Stimulated activated CD4-positive, alpha-beta T cell treated with anti-CD3 and anti-CD28 coated beads, Interleukin-2, amount 100 ng/mL, for 48 hours (primary cell): ENCODE measurements around the gene XPR1.

Experiments
- DNase-seq, 2 donors: peaks; one replicate each; pipeline ENCODE4 v3.0.0-alpha.2; 2020

XPR1 gene

DNA sequence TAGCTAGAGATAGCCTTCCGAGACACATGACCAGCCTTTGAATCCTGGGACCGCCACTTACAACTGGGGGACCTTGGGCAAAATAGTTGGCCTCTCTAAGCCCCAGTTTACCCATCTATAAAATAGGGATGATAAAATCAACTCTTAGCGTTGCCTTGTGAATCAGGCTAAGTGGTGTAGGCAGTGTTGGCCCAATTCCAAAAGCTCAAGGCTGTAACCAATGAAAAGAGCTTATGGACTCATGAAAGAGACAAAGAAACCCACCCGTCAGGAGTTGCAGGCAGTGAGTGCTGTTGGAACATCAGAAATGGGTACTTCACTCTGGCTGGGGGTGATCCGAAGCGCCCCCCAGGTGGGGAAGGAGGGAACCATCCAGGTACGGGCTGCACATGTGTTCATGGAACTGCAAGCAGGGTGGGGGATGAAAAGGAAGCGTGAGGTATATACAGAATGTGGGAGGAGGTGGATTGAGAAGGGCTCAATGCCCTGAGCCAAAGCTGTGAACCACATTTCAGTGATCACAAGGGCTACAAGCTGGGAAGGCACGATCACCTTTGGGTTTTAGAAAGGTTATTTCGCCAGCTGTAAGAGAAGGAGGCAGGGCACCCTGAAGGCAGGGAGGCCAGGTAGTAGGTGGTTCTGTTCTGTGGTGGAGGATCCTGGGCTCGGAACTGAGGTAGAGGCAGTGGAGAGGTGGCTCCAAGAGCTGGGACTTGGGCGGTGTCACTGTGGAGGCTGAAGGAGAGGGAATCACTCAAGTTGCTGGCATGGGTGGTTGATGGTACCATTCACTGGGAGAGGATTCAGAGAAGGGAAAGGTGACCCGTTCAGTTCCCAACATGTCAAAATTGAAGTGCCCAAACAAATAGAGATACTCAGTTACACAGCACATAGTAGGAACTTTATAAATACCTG is 269.5 kb downstream of the XPR1 start:
- DNase-seq = no peak

DNA sequence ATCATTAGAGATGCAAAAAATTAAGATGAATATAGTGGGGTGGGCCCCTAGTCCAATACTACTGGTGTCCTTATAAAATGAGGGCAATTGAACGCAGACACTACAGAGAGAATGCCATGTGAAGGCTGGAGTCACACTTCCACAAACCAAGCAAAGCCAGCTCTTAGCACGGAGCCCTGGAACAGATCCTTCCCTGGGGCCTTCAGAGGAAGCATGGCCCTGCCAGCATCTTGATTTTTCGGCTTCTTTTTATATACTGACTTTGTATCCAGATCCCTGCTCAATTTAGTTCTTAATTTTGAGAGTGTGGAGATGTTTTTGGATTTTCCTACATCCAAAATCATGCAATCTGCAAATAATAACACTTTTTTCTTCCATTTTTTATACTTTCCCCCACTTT is 270.7 kb downstream of the XPR1 start:
- DNase-seq = no peak

- no peak for DNase-seq
These were observed 274.1 kb downstream of the XPR1 start for GRCh38 chr1:180905927-180906326.

- no peak for DNase-seq
These were observed 274.7 kb downstream of the XPR1 start for GRCh38 chr1:180906511-180906910.

DNA sequence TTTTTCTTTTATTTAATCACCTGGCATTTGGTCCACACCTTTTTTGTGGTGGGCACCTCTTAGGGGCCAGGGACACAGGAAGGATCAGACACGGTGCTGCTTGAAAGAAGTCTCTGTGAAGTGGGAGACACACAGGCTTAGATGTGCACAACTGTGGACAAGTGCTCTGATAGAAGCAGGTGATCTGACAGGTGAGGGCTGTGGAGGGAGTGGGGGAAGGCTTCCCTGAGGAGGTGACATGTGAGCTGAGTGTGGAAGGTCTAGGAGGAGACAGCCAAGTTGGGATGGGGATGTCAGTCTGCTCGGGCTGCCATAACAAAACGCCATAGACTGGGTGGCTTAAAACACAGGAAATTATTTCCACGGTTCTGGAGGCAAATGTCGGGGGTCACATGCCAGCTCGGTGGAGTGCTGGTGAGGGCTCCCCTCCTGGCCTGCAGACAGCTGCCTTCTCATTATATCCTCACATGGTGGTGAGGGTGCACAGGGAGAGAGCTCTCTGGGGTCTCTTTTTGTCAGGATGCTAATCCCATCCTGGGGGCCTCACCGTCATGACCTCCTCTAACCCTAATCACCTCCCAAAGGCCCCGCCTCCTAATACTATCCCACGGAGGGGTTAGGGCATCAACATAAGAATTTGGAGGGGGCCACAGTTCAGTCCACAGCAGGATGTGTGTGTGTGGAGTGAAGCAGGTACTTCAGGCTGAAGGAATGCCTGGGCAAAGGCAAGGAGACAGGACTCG is 275.7 kb downstream of the XPR1 start:
- DNase-seq = no peak

- no peak for DNase-seq
These were observed 276.4 kb downstream of the XPR1 start for GRCh38 chr1:180908074-180908765.

- DNase-seq = no peak
These were observed 277.2 kb downstream of the XPR1 start for GRCh38 chr1:180909005-180909414.

GRCh38 chr1:180909462-180909976 is 277.7 kb downstream of the XPR1 start:
- no peak for DNase-seq

GRCh38 chr1:180911640-180912191 is 279.9 kb downstream of the XPR1 start:
- no peak for DNase-seq

GRCh38 chr1:180912211-180912800 is 280.5 kb downstream of the XPR1 start:
- DNase-seq = no peak

GRCh38 chr1:180912801-180913565 is 281.2 kb downstream of the XPR1 start, which contains the start of gene KIAA1614:
KIAA1614 (plus strand) TSS chr1:180912897; CDS start chr1:180913244, 347 bp downstream.
- no peak for DNase-seq

DNA sequence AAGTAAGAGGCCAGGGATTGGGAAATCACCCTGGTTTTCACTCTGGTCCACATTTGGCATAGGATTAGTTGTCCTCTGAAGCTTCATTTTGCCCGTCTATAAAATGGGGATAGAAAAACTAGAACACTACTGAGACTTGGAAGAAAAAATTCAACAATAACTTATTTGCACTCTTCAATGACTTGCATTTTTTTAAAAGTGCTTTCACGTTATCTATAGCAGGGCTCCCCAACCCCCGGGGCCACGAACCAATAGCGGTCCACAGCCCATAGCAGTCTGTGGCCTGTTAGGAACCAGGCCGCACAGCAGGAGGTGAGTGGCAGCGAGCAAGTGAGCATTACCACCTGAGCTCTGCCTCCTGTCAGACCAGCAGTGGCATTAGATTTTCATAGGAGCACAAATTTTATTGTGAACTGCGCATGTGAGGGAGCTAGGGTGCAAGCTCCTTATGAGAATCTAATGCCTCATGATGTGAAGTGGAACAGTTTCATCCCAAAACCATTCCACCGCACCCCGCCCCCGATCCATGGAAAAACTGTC is 283.7 kb downstream of the XPR1 start:
- no peak for DNase-seq

- no peak for DNase-seq
These were observed 284.4 kb downstream of the XPR1 start for GRCh38 chr1:180916012-180916770.

- no peak for DNase-seq
These were observed 284.9 kb downstream of the XPR1 start for GRCh38 chr1:180916771-180917170.

GRCh38 chr1:180917306-180918065 is 285.7 kb downstream of the XPR1 start:
- DNase-seq = no peak

GRCh38 chr1:180918519-180918918 is 286.7 kb downstream of the XPR1 start:
- DNase-seq = no peak

GRCh38 chr1:180919183-180919700 is 287.4 kb downstream of the XPR1 start:
- no peak for DNase-seq

DNA sequence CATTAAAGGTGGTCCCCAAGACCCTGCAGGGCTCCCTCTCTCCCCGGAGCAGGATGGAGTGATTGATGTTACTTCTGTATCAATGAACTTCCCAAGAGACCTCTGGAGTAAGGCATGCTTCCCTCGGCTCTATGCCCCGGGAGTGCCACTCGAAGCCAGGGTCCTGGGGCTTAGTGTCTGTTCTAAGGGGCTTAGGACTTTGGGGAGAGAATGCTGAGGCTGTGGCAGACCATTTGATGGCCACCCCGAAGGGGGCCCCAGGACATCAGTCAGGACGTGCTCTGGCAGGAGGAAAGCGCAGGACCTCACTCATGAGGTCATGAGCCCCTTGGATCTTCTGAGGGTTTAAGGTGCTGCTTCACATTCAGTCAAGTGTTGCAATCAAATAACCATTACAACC is 288.4 kb downstream of the XPR1 start:
- no peak for DNase-seq

DNA sequence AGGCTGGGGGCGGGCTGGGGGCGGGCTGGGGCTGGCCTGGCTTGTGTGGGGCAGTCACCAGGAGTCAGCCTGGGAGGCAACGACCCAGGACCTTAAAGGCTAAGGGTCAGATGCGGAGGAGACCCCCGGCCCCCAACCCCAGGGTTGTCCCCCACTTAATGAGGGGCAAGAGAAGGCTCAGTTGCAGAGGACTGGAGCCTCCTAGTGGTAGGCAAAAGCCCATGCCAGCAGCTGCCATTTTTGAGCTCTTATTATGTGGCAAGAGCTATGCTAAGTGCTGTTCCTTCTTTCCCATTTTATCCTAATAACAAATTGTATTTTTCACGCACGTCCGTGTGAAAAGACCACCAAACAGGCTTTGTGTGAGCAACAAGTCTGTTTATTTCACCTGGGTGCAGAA is 288.9 kb downstream of the XPR1 start:
- DNase-seq = no peak
